Duodenal mucosa (tissue), 2 donors: ENCODE results near the gene PLEKHA1.

Source experiments
- H3K27ac ChIP-seq: one replicate; pipeline ENCODE4 v1.7.0; 2013; ENCODE audit warnings: low read depth, low read length
- H3K27me3 ChIP-seq, 2 donors: one replicate each; pipeline ENCODE4 v1.7.0; 2013; ENCODE audit warnings: low read length in 2 of 2, control low read depth in 1 of 2; ENCODE audit not compliant: insufficient read depth in 2 of 2, control insufficient read depth in 1 of 2
- H3K36me3 ChIP-seq, 2 donors: one replicate each; pipeline ENCODE4 v1.7.0; 2013; ENCODE audit warnings: low read length in 2 of 2, control low read depth in 1 of 2; ENCODE audit not compliant: insufficient read depth in 2 of 2, control insufficient read depth in 1 of 2
- H3K4me1 ChIP-seq, 2 donors: one replicate each; pipeline ENCODE4 v1.7.0; 2013; ENCODE audit warnings: low read length in 2 of 2, control low read depth in 1 of 2; ENCODE audit not compliant: insufficient read depth in 2 of 2, control insufficient read depth in 1 of 2
- H3K4me3 ChIP-seq, 2 donors: one replicate each; pipeline ENCODE4 v1.7.0; 2013; ENCODE audit warnings: low read length in 2 of 2, low read depth in 1 of 2
- H3K9ac ChIP-seq, 2 donors: one replicate each; pipeline ENCODE4 v1.7.0; 2013; ENCODE audit warnings: low read length in 2 of 2, low read depth in 1 of 2
- H3K9me3 ChIP-seq, 2 donors: one replicate each; pipeline ENCODE4 v1.7.0; 2013; ENCODE audit warnings: low read length in 2 of 2, control low read depth in 1 of 2; ENCODE audit not compliant: control insufficient read depth in 1 of 2

PLEKHA1 gene

GRCh38 chr10:122475100-122475499 lies 100.6 kb downstream of the PLEKHA1 start:
- H3K36me3 ChIP-seq = no peaks in the 10 kb centered on the region
- no peaks in the 10 kb centered on the region for H3K27me3 ChIP-seq
- peaks cover 9 to 10% of the 10 kb centered on the region in 2 donors for H3K4me1 ChIP-seq
- H3K4me3 ChIP-seq = no peak overlapping the region
- H3K9me3 ChIP-seq = no peaks in the 10 kb centered on the region
- H3K9ac ChIP-seq = no peak overlapping the region
- H3K27ac ChIP-seq = no peak overlapping the region

- Histone ChIP-seq H3K9ac (no peak overlapping the region), H3K27ac (no peak overlapping the region), H3K4me3 (no peak overlapping the region), H3K36me3 (no peaks in the 10 kb centered on the region), H3K4me1 (peaks cover 9 to 10% of the 10 kb centered on the region in 2 donors), H3K27me3 (no peaks in the 10 kb centered on the region), H3K9me3 (no peaks in the 10 kb centered on the region)
Measured at GRCh38 chr10:122475591-122476332, 101.3 kb downstream of the PLEKHA1 start.

GRCh38 chr10:122476333-122476695 lies 101.8 kb downstream of the PLEKHA1 start:
- no peaks in the 10 kb centered on the region for H3K27me3 ChIP-seq
- H3K4me3 ChIP-seq = no peak overlapping the region
- no peak overlapping the region for H3K27ac ChIP-seq
- no peaks in the 10 kb centered on the region for H3K9me3 ChIP-seq
- no peaks in the 10 kb centered on the region for H3K36me3 ChIP-seq
- H3K4me1 ChIP-seq = peaks cover 9 to 10% of the 10 kb centered on the region in 2 donors
- H3K9ac ChIP-seq = no peak overlapping the region

GRCh38 chr10:122477436-122477835 lies 102.9 kb downstream of the PLEKHA1 start:
- Histone ChIP-seq H3K27me3 (no peaks in the 10 kb centered on the region), H3K9me3 (no peaks in the 10 kb centered on the region), H3K36me3 (no peaks in the 10 kb centered on the region), H3K4me1 (peaks cover 9 to 10% of the 10 kb centered on the region in 2 donors), H3K27ac (no peak overlapping the region), H3K9ac (no peak overlapping the region), H3K4me3 (no peak overlapping the region)

GRCh38 chr10:122478971-122479370 lies 104.5 kb downstream of the PLEKHA1 start:
- H3K27ac ChIP-seq = no peak overlapping the region
- H3K9ac ChIP-seq = no peak overlapping the region

GRCh38 chr10:122480146-122480833 lies 105.8 kb downstream of the PLEKHA1 start:
- Histone ChIP-seq H3K27me3 (no peaks in the 10 kb centered on the region), H3K36me3 (no peaks in the 10 kb centered on the region), H3K9me3 (no peaks in the 10 kb centered on the region), H3K27ac (no peak overlapping the region), H3K9ac (no peak overlapping the region), H3K4me1 (peaks cover 3 to 5% of the 10 kb centered on the region in 2 donors), H3K4me3 (no peak overlapping the region)

More at GRCh38 chr10:122478971-122479370, 104.5 kb downstream of the PLEKHA1 start:
- Histone ChIP-seq H3K36me3 (no peaks in the 10 kb centered on the region), H3K4me1 (peaks cover 9 to 10% of the 10 kb centered on the region in 2 donors), H3K4me3 (no peak overlapping the region), H3K27me3 (no peaks in the 10 kb centered on the region), H3K9me3 (no peaks in the 10 kb centered on the region)

- Histone ChIP-seq H3K4me3 (no peak overlapping the region), H3K4me1 (peaks cover 7 to 14% of the 10 kb centered on the region in 2 donors), H3K36me3 (no peaks in the 10 kb centered on the region), H3K9me3 (no peaks in the 10 kb centered on the region), H3K9ac (no peak overlapping the region), H3K27ac (no peak overlapping the region), H3K27me3 (no peaks in the 10 kb centered on the region)
Measured at GRCh38 chr10:122481296-122482056, 107.0 kb downstream of the PLEKHA1 start.
